Stimulated activated CD8-positive, alpha-beta memory T cell treated with anti-CD3 and anti-CD28 coated beads, Interleukin-4, amount 100 ng/mL, for 48 hours (primary cell): ENCODE data around the gene NACC2.
A peak's percentile ranks its signal among the peaks of the same experiment; 100 is the strongest.
"Not testable (repeated sequence)": the region's sequence is repeated elsewhere in the genome, so short reads cannot be mapped to it uniquely, and the experiment has no call there.

ENCODE experiments used
- DNase-seq: peaks from one replicate; pipeline ENCODE4 v3.0.0-alpha.2; 2020

NACC2 gene

GRCh38 chr9:136109351-136110081, 14.4 kb upstream of the NACC2 start:
- DNase-seq: peak; percentile 93

DNA sequence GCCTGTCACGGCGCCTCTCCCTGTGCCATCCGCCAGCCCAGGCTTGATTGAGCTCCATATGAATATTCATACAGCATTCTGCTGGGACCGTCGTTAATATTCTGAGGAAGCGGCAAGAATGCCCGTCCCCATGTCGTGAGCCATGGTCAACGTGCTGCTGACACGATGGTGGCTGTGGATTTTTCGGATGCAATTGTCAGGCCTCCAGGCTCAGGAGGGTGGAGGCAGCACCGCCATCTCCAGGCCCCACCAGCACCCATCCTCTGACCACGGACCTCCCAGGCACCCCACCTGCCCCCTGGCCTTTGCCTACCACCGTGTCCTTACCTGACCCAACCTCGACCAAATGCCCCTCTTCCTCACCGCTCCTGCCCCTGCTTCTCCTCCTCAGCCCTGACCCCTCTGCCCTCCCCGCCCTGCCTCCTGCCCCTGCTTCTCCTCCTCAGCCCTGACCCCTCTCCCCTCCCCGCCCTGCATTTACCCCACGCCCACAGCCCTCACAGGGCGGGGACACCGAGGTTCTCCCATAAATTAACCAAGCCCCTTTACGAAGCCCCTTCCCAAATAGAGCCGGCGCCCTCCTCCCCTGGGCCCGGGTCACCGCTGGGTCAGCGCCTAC, 13.7 kb upstream of the NACC2 start:
- DNase-seq: no peak

DNA sequence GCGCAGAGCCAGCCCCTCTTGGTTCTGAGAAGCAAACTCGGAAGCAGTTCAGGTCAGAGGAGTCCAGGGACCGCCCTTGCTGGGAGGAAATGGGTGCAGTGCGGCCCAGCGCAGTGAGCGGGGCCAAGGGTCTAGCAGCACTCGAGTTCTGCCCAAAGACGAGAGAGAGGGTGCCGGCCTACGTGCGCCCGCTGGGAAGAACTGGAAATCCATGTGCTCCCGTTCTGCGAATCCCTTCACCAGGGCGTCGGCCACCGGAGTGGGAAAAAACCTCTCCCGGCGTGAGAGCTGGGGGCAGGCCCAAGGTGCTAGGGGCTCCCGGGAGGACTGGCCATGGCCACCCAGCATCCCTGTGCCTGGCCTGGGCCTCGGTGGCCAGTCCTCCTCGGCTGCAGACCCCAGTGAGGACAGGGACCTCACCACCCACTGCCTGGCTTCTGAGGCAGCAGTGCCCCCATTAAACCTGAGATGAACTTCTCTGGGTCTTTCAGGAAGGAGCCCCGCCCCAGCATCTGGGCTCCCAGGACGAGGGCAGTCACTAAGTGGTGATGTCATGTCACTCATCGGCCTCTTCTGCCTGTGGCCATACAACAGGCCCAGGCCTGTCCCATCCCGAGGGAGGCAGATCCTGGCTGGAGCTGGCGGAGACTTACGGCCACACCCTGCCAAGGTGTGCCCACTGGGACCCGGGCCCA, 13.0 kb upstream of the NACC2 start:
- no peak for DNase-seq

DNA sequence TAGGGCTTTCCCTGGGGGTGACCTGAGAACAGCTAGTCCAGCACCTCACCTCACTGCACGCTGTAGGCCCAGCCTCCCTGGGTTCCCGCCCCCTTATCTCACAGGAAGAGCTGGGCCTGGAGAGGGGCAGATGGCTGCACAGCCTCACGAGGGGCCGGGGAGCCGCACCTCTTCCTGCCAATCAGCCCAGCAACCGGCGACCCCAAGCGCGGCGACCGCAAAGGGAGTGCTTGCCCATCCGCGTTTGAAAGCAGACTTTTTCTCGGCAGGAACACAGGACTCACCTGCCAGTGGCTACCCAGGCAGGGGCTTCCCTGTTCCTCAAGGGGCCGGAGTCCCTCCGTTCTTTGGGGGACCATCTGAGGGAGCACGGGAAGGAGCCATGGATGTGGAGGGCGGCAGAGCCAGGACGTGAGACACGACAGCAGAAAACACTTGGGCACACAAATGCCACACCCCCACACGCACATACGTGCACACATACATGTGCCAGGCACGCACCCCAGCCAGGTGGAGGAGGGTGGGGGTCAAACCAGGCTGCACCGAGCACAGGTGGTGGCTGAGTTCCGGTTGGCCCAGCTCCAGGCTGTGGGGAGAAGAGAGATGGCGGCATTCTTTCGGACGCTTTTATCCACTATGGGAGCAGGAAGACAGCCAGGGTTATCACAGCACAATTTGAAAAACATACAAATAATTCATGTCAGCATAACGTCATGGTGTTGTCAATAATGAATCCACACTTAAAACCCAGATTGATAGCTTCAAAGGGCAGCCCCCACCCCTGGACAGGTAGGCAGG, 12.3 kb upstream of the NACC2 start:
- DNase-seq: peak; percentile 68

- DNase-seq: no peak
Measured at GRCh38 chr9:136105398-136106135, 10.5 kb upstream of the NACC2 start.

GRCh38 chr9:136104916-136105315, 9.8 kb upstream of the NACC2 start:
- no peak for DNase-seq

- DNase-seq: no peak
Measured at GRCh38 chr9:136104488-136104800, 9.4 kb upstream of the NACC2 start.

GRCh38 chr9:136103651-136104487, 8.8 kb upstream of the NACC2 start:
- no peak for DNase-seq

DNA sequence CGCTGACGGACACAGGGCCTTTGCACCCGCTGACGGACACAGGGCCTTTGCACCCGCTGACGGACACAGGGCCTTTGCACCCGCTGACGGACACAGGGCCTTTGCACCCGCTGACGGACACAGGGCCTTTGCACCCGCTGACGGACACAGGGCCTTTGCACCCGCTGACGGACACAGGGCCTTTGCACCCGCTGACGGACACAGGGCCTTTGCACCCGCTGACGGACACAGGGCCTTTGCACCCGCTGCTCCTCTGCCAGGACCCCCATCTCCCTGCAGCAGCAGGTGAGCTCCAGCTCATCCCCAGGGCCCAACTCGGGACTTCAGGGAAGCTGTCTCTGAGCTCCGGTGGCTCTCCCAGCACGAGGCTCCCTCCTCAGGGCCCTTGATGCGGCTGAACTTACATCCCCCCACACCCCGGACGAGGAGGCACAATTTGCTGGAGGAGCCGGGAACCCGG, 6.6 kb upstream of the NACC2 start:
- DNase-seq: not testable (repeated sequence)

DNA sequence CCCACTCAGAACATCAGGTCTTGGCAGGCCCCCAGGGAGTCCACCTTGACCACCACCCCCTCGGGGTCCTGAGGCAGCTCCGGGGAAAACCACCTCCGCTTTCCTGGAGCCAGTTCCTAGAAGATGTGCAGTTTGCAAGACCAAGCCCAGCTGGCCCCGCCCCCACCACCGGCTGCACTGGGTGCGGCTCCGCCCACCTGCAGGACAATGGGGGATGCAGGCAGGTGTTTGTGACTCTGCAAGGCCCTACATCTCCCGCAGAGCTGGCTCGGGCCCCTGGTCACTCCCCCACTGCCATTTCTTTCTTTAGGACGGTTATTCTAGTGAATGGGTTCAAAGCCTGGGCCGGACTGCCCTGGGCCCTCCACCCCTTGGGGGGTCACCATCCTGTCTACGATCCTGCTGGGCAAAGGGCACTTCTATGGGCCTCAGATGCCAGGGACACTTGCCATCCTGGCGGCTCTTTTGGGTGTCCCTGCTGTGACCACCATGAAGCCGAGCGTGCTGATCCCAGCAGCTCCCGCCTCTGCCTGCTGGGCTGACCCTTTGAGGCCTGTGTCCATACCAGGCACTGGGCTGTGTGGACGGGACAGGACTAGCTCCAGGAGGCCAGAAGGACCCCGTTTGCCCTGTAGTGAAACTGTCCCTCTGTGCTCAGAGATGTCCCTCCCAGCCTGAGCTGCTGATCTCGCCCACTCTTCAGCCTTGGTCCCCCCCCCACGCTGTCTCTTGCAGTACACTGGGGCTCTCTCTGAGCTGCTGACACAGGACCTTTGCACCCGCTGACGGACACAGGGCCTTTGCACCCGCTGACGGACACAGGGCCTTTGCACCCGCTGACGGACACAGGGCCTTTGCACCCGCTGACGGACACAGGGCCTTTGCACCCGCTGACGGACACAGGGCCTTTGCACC, 5.9 kb upstream of the NACC2 start:
- no peak for DNase-seq

DNA sequence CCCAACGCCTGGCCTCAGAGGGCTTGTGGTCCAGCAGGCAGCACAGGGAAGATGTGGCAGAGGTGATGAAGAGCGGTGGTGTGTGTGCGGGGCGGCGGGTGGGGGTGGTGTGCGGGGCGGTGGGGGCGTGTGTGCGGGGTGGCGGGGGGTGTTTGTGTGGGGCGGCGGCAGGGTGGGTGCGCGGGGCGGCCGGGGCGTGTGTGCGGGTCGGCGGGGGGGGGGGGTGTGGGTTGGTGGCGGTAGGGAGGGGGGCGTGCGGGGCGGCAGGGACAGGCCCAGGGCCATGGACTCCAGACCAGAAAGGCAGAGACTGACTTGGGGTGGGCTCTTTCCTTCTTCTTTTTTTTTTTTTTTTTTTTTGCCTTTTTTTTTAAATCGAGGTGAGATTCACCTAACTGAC, 4.5 kb upstream of the NACC2 start:
- DNase-seq: no peak

DNA sequence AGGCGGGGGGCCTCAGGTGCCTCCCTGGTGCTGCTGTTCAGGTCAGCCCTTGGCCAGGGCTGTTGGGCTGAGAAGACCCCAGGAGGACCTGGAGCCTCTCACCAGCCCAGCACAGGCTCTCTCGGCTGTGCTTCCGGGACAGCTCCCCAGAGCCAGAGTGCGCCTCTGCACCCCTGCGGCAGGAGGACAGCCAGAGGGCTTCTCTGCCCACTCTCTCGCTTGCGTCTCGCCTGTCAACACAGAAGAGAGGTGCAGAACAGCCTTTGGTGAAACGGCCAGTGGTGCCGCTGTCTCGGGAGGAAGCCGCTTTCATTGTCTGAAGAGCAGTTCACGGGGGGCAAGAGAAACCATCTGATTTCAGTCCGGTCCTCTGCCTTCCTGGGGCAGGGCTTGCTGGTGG, 3.8 kb upstream of the NACC2 start:
- no peak for DNase-seq

GRCh38 chr9:136098210-136098609, 3.1 kb upstream of the NACC2 start:
- DNase-seq: no peak

- no peak for DNase-seq
Measured at GRCh38 chr9:136096505-136097001, 1.5 kb upstream of the NACC2 start.

- peak; percentile 82 for DNase-seq
Measured at GRCh38 chr9:136093995-136094881, 851 bp downstream of the NACC2 start.

- no peak for DNase-seq
Measured at GRCh38 chr9:136093346-136093986, 1.6 kb downstream of the NACC2 start.

- no peak for DNase-seq
Measured at GRCh38 chr9:136092741-136093140, 2.3 kb downstream of the NACC2 start.

DNA sequence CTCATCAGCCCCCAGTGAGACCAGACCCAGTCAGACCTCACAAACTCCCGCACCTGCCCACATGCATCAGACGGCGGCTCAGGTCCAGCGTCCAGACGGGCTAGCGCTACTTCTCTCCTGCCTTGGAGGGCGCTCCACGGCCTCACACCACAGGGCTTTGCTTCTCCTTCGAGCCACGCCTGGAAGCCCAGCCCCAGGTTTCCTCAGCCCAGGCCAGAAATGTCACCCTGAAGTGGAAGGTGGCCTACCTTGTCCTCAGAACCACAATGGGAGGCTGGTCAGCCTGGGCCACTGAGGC, 2.8 kb downstream of the NACC2 start:
- DNase-seq: no peak
